CD4-positive, alpha-beta T cell treated with Interleukin-1 beta for 1 hour (primary cell): ENCODE data around the gene EML6.
"Not testable (repeated sequence)": the region's sequence is repeated elsewhere in the genome, so short reads cannot be mapped to it uniquely, and the experiment has no call there.

ENCODE experiments used
- DNase-seq, 2 donors: peaks; one replicate each; pipeline ENCODE4 v3.0.0-alpha.2; 2020 to 2022

Gene EML6

GRCh38 chr2:54975175-54975574, 251.7 kb downstream of the EML6 start:
- DNase-seq = no peak

GRCh38 chr2:54975598-54976492, 252.4 kb downstream of the EML6 start:
- DNase-seq = no peak

GRCh38 chr2:54977149-54977548, 253.7 kb downstream of the EML6 start:
- no peak for DNase-seq

- no peak for DNase-seq
Observed at GRCh38 chr2:54979321-54980044, 256.0 kb downstream of the EML6 start.

GRCh38 chr2:54981385-54981784, 257.9 kb downstream of the EML6 start:
- DNase-seq = no peak

GRCh38 chr2:54983345-54984220, 260.1 kb downstream of the EML6 start:
- DNase-seq = no peak

GRCh38 chr2:54984476-54984875, 261.0 kb downstream of the EML6 start:
- DNase-seq = no peak

- DNase-seq = no peak
Observed at GRCh38 chr2:54986264-54986663, 262.8 kb downstream of the EML6 start.

- DNase-seq = no peak
Observed at GRCh38 chr2:54988612-54989011, 265.1 kb downstream of the EML6 start.

GRCh38 chr2:54990694-54991093, 267.2 kb downstream of the EML6 start:
- DNase-seq = not testable (repeated sequence)

- DNase-seq = no peak
Observed at GRCh38 chr2:54995553-54995952, 272.1 kb downstream of the EML6 start.

- no peak for DNase-seq
Observed at GRCh38 chr2:54997826-54998225, 274.4 kb downstream of the EML6 start.

GRCh38 chr2:54999182-54999581, 275.7 kb downstream of the EML6 start:
- no peak for DNase-seq

- DNase-seq = no peak
Observed at GRCh38 chr2:55000341-55000740, 276.9 kb downstream of the EML6 start.

GRCh38 chr2:55001716-55002115, 278.3 kb downstream of the EML6 start:
- DNase-seq = no peak

- DNase-seq = no peak
Observed at GRCh38 chr2:55003706-55004639, 280.5 kb downstream of the EML6 start.

GRCh38 chr2:55006306-55006705, 282.8 kb downstream of the EML6 start:
- no peak for DNase-seq

GRCh38 chr2:55009277-55010060, 286.0 kb downstream of the EML6 start:
- DNase-seq = no peak

- DNase-seq = peak; percentile 59 to 65
Observed at GRCh38 chr2:55010149-55010591, 286.7 kb downstream of the EML6 start.

GRCh38 chr2:55010915-55011314, 287.5 kb downstream of the EML6 start:
- DNase-seq = peak in 1 of 2 donors; percentile 11
